Left renal cortex interstitium (tissue), 4 donors: ENCODE results near the gene POLR1A. TPM values are rescaled to one million over a fixed set of nuclear protein-coding genes. Genes with fewer than 3 reads are reported as not detected.

Experiments used
- DNase-seq, 4 donors: peaks; one replicate each; pipeline ENCODE4 v3.0.0-alpha.2; 2013; ENCODE audit warnings: low read depth in 4 of 4, low spot score in 2 of 4, missing footprints in 1 of 4
- polyA plus RNA-seq, 4 donors: library from polyadenylated mRNA; unstranded; fragments of 120-200 nt; gene quantifications; one replicate each; pipeline ENCODE4 v1.2.1, GENCODE V29; 2013; ENCODE audit not compliant: insufficient read length in 4 of 4

Gene POLR1A
- polyA plus RNA-seq, 4 donors, result 18.0 to 23.0 (median 20.6) TPM

GRCh38 chr2:86066007-86066578, 39.6 kb downstream of the POLR1A start:
- DNase-seq, result no peak

- DNase-seq, result no peak
These were observed 40.2 kb downstream of the POLR1A start for GRCh38 chr2:86065512-86065911.

GRCh38 chr2:86064006-86064405, 41.7 kb downstream of the POLR1A start:
- DNase-seq, result no peak

- no peak for DNase-seq
These were observed 43.6 kb downstream of the POLR1A start for GRCh38 chr2:86062043-86062442.

GRCh38 chr2:86056590-86057331, 48.9 kb downstream of the POLR1A start:
- no peak for DNase-seq

DNA sequence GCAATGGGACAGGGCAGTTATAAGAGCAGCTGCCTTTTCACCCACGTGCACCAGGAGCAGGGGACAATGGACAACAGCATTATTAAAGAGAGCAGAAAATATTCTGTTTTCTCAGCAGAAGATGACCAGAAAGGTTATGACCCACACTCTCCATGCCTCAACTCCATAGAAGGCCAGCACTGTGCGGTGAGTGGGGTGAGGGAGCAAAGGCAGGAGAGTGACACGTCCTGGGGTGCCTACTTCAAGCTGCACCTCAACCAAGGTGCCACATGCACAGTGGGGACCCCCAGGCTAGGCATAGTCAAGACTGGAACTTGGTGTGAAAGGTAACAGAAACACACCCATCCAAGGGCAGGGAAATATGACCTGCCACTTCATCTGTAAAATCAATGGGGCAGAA, 50.4 kb downstream of the POLR1A start:
- DNase-seq, result no peak

DNA sequence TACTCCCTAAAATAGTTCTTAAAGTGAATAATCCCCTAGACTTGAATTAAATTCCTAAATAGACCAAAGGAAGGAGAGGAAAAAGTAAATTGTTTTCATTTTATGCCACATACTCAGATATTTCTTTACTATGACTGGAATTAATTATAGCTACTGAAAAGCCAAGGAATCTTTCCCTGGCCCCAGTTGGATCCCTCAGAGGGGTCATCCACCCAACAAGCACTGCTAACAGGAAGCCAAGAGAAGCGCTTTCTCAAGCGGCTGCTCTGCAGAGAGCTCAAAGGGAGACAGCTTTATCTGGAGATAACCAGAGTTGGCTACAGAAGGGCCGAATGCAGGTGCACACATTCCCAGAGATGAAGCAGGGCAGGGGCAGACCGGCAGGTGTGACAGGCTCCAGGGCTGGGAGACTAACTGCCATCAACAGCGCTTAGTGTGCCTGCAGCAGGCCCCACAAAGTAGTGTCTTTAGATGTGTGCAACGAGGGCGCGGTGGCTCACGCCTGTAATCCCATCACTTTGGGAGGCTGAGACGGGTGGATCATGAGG, 51.1 kb downstream of the POLR1A start:
- DNase-seq, result no peak

- no peak for DNase-seq
These were observed 52.5 kb downstream of the POLR1A start for GRCh38 chr2:86053166-86053565.

DNA sequence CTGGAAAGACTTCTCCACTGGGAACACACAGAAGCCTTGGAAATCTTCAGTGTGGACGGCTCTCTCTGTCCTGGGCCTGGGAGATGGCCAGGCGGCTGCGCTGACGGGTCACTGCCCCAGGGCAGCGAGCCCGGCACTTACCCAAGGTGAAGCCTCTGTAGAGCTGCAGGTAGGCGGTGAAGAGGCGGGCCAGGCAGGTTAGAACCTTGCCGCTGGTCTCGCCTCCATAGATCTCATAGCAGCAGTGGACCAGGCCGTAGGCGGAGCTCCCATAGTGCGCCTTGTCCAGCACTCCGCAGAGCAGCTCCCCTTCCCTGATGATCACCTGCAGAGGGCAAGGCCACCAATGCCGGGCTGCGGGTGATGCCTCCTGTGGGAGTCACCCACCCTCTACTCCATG, 53.0 kb downstream of the POLR1A start:
- no peak for DNase-seq

DNA sequence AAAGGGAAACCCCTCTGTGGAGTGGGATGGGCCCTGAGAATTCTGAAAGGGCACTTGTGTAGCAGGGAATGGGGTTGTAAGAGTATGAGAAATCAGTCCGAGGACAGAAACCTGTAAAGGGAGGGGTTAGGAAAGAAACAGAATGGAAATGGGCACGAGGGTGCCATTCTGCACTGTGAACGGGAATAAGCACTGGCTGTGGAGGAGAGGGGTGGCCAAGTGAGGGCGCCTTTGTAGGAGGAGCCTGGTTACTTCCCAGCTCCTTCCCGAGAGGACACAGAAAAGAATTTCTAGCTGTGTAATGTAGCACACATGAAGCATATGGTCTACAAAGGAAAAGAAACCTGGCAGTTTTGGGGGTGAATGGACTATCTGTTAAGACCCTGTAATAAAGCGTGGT, 53.4 kb downstream of the POLR1A start:
- no peak for DNase-seq

- DNase-seq, result no peak
These were observed 55.4 kb downstream of the POLR1A start for GRCh38 chr2:86050301-86050700.

GRCh38 chr2:86049529-86049928, 56.2 kb downstream of the POLR1A start:
- no peak for DNase-seq

DNA sequence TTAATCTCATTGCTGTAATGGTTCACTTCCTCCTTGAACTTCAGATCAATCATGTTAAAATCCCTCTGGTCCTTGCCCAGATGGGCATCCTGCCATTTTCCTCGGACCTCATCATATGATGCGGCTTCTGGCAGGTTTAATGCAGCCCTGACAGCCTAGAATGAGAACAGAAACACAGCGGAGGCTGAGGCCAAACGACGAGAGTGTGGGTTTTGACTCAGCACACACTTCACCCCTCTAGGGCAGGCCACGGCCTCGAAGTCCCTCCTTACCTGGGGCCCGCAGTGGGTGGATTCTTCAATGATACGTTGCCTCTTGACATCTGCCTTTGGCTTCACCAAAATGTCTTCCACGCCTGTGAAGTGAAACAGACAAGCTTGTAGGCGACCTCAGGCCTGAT, 56.8 kb downstream of the POLR1A start:
- DNase-seq, result no peak

DNA sequence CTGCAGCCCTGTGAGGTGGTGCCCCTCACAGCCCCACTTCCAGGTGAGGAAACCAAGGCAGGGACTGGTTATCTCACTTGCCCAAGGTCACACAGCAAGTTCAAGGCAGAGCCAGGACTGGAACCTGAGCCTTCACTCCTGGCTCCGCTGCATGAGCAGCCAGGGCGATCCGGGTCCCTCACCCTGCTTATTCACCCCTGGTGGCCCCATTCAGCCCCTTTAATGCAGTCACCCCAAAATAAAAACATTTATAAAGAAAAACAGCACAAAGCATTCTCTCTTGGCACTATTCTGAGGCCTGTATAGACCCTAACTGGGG, 57.3 kb downstream of the POLR1A start:
- DNase-seq, result no peak

DNA sequence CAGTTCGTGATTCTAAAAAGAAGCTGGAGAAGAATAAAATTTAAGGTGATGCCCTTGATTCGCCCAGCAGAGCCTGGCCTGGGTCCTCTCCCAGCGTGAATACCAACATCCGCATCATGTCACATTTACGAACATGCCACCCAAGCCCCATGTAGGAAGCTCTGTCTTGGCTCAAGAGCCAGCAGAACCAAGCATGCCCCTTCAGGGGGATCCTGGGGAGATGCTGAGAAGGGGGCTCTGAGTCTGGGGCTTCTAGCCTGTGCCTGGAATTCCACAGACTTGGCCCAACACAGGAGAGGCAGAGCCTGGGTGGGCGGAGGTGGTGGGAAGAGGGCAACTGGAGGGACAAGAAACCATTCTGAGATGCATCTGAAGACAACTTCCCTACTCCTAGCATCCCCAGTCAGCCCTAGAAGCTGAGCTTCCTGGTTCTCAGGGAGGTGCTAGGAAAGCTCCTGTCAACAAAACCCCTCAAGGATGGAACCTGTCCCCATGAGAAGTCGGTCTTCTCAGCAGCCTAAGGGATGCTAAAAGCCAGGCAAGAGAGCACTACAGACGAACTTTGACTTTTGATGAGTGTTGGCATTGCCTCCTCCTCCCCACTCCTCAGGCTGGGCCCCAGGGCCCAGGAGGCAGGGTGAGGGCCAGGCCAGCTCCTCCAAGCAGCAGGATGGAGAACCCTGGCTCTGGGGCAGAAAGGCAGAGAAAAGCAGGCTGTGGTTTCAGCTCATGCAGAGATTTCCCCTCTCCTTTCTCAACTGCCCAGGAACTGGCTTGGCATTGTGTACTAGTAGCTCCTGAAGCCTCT, 57.9 kb downstream of the POLR1A start:
- no peak for DNase-seq

DNA sequence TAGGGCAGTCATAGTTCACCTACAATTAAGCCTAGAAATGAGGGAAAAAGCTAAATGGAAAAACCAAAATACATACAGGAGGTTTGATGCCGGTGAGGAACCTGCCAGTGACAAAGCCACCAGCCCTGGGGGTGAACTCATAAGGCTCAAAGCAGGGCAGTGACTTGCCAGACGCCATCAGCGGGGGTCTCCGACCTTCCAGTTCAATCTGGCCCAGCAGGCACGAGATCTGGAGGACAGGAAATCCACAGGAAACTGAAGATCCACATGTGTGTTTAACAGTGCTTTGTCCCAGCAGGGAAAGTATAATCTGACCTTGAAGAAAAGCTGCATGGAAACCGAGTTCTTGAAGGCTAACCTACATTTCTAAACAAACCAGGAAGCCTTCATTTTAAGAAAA, 60.1 kb downstream of the POLR1A start:
- no peak for DNase-seq

- DNase-seq, result no peak
These were observed 61.1 kb downstream of the POLR1A start for GRCh38 chr2:86044614-86045013.

DNA sequence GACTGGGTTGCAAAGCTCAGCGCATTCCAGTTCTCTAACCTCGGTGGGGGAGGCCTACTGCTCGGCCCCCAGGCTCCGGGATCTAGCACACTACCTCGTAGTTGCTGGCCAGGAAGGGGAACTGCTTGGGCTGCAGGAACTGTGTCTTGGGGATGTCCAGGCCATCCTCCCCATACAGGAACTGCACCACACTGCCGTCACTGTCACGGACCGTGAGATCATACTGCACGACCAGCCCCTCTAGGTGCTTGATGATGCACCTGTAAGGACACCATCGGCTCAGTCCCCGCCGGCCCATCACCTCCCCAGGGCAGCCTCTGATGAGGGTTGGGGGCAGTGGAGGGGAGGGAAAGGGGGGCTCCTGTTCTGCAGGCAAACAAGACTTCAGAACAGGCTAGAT, 61.6 kb downstream of the POLR1A start:
- DNase-seq, result no peak

DNA sequence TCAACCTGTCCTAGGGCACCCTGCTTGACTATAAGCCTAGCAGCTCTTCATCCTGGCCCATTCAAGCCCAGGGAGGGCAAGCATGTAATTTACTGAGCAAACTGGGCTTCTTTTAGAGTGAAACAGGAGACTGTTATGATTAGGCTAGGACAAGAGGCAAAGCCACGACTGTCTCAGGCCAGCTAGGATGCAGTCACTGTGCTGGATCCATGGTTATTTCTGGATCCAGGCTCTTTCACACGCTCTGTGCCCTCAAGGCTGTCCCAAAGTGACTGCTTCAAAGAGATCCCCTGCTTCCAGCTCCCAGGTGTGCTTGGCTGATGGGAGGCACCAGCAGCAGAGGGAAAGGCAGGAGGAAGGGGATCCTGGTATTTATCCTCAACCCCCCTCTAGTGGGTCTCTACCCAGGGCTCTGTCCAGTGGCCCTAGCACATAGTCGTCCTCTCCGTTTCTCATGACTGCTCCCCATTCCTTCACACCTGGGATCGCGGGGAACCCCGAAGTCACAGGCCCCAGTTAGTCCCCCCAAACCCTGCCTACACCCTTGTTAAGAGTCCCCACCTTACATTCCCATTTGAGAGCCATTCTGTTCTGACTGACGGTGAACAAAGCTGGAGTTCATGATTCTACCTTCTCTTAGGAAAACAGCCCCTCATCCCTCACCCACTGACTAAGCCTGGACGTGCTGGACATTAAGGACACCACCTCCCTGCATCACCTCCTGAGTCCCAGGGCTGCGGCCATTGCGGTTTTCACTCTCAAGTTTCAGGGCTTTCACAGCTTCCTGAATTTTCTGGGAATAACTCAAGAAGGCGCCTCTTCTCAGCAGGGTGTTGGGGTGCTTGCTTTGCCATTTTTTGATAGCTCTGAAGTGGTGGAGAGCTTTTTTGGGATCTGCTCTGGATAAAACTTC, 63.2 kb downstream of the POLR1A start:
- DNase-seq, result no peak

DNA sequence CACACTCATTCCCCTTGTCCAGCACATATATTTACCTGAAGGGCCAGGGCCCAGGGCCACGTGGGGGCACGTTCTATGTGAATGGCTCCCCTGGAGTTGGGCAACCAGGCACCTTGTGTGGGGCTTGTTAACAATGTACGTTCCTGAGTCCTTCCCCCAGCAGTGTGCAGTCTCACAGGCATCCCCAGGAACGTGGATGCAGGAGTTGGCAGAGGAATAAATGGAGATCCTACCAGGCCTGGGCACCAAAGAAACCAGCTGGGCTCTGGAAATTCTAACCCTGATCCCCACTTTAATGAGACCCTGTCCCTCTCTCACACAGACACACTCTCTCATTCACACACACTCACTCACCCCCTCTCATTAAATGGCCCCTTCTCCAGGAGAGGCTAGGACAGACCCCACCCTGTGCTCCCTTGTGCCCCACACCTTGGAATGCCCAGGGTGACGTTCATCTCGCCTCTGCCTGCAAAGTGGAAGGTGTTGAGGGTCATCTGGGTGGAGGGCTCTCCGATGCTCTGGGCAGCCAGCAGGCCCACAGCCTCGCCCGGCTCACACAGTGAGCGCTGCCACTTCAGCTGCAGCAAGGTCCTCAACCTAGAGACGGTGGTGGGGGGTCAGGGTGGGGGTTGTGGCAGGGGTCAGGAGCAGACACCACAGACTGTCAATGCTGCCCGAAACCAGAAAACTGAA, 65.6 kb downstream of the POLR1A start:
- no peak for DNase-seq
